ENCODE results near the gene CA5B.
"Not testable (repeated sequence)": the region's sequence is repeated elsewhere in the genome, so short reads cannot be mapped to it uniquely, and the experiment has no call there.

DNA sequence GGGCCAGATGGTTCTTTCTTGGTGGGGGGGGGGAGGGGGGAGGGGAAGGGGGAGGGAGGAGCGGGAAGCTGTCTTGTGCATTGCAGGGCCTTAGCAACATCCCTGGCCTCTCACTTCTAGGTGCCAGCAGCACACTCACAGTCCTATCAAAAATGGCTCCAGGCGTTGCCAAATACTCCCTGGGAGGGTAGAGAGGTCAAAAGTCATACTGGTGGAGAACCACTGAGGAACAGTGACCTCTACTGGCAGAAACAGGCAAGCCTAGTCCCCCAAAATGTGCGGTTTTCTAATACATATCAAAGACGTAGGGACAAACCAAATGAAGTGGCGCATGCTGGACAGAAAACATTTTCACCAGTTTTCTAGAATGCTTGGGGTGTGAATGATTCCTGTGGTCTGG, 34.3 kb upstream of the CA5B start:
- TF ChIP-seq, protein P1, sequence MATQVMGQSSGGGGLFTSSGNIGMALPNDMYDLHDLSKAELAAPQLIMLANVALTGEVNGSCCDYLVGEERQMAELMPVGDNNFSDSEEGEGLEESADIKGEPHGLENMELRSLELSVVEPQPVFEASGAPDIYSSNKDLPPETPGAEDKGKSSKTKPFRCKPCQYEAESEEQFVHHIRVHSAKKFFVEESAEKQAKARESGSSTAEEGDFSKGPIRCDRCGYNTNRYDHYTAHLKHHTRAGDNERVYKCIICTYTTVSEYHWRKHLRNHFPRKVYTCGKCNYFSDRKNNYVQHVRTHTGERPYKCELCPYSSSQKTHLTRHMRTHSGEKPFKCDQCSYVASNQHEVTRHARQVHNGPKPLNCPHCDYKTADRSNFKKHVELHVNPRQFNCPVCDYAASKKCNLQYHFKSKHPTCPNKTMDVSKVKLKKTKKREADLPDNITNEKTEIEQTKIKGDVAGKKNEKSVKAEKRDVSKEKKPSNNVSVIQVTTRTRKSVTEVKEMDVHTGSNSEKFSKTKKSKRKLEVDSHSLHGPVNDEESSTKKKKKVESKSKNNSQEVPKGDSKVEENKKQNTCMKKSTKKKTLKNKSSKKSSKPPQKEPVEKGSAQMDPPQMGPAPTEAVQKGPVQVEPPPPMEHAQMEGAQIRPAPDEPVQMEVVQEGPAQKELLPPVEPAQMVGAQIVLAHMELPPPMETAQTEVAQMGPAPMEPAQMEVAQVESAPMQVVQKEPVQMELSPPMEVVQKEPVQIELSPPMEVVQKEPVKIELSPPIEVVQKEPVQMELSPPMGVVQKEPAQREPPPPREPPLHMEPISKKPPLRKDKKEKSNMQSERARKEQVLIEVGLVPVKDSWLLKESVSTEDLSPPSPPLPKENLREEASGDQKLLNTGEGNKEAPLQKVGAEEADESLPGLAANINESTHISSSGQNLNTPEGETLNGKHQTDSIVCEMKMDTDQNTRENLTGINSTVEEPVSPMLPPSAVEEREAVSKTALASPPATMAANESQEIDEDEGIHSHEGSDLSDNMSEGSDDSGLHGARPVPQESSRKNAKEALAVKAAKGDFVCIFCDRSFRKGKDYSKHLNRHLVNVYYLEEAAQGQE (IDR thresholded peaks at IDR 0.05; ENCODE audit: low read depth, low read length), result not testable (repeated sequence)
- TF ChIP-seq, protein P2, sequence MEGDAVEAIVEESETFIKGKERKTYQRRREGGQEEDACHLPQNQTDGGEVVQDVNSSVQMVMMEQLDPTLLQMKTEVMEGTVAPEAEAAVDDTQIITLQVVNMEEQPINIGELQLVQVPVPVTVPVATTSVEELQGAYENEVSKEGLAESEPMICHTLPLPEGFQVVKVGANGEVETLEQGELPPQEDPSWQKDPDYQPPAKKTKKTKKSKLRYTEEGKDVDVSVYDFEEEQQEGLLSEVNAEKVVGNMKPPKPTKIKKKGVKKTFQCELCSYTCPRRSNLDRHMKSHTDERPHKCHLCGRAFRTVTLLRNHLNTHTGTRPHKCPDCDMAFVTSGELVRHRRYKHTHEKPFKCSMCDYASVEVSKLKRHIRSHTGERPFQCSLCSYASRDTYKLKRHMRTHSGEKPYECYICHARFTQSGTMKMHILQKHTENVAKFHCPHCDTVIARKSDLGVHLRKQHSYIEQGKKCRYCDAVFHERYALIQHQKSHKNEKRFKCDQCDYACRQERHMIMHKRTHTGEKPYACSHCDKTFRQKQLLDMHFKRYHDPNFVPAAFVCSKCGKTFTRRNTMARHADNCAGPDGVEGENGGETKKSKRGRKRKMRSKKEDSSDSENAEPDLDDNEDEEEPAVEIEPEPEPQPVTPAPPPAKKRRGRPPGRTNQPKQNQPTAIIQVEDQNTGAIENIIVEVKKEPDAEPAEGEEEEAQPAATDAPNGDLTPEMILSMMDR (IDR thresholded peaks at IDR 0.05 in 2 of 3, conservative IDR thresholded peaks at IDR 0.05 in 1 of 3; ENCODE audit: control insufficient read depth in 2 of 3, extremely low read depth in 1 of 3, insufficient read depth in 1 of 3, low read depth in 3 of 3, low read length in 3 of 3), result not testable (repeated sequence)
- not testable (repeated sequence) for TF ChIP-seq NFIC (IDR thresholded peaks at IDR 0.05; ENCODE audit: low read depth, low read length); PAX8 (IDR thresholded peaks at IDR 0.05); POLR2A (IDR thresholded peaks at IDR 0.05; ENCODE audit: low read depth, low read length); POLR2AphosphoS5 (IDR thresholded peaks at IDR 0.05; ENCODE audit: low read length); JUND (IDR thresholded peaks at IDR 0.05; ENCODE audit: low read depth, low read length); CHD2 (IDR thresholded peaks at IDR 0.05; ENCODE audit: borderline replicate concordance, low read depth, low read length)
- TF ChIP-seq, protein P3, sequence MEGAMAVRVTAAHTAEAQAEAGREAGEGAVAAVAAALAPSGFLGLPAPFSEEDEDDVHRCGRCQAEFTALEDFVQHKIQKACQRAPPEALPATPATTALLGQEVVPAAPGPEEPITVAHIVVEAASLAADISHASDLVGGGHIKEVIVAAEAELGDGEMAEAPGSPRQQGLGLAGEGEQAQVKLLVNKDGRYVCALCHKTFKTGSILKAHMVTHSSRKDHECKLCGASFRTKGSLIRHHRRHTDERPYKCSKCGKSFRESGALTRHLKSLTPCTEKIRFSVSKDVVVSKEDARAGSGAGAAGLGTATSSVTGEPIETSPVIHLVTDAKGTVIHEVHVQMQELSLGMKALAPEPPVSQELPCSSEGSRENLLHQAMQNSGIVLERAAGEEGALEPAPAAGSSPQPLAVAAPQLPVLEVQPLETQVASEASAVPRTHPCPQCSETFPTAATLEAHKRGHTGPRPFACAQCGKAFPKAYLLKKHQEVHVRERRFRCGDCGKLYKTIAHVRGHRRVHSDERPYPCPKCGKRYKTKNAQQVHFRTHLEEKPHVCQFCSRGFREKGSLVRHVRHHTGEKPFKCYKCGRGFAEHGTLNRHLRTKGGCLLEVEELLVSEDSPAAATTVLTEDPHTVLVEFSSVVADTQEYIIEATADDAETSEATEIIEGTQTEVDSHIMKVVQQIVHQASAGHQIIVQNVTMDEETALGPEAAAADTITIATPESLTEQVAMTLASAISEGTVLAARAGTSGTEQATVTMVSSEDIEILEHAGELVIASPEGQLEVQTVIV (IDR thresholded peaks at IDR 0.05; ENCODE audit: borderline replicate concordance, partially characterized antibody), result not testable (repeated sequence)
- TF ChIP-seq, protein P4, sequence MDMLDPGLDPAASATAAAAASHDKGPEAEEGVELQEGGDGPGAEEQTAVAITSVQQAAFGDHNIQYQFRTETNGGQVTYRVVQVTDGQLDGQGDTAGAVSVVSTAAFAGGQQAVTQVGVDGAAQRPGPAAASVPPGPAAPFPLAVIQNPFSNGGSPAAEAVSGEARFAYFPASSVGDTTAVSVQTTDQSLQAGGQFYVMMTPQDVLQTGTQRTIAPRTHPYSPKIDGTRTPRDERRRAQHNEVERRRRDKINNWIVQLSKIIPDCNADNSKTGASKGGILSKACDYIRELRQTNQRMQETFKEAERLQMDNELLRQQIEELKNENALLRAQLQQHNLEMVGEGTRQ (IDR thresholded peaks at IDR 0.05; ENCODE audit: borderline replicate concordance, low read depth, low read length), result not testable (repeated sequence)
- TF ChIP-seq, protein P5, sequence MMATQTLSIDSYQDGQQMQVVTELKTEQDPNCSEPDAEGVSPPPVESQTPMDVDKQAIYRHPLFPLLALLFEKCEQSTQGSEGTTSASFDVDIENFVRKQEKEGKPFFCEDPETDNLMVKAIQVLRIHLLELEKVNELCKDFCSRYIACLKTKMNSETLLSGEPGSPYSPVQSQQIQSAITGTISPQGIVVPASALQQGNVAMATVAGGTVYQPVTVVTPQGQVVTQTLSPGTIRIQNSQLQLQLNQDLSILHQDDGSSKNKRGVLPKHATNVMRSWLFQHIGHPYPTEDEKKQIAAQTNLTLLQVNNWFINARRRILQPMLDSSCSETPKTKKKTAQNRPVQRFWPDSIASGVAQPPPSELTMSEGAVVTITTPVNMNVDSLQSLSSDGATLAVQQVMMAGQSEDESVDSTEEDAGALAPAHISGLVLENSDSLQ (IDR thresholded peaks at IDR 0.05), result not testable (repeated sequence)

All from GM12878 (cell line).